Osteoblast (primary cell): ENCODE data around the gene JAK1. TPM values are rescaled to one million over a fixed set of nuclear protein-coding genes. Genes with fewer than 3 reads are reported as not detected.

Experiments used
- DNase-seq: peaks from one replicate; pipeline ENCODE4 v3.0.0; 2011; ENCODE audit warnings: low spot score, mixed read lengths; ENCODE audit not compliant: insufficient read length; ENCODE audit errors: missing footprints
- H2AFZ ChIP-seq: 2 replicates; pipeline ENCODE4 v1.6.0; 2011; ENCODE audit warnings: mild to moderate bottlenecking, low read length
- H3K27ac ChIP-seq: 2 replicates; pipeline ENCODE4 v1.5.1; 2011; ENCODE audit warnings: mild to moderate bottlenecking, low read depth, low read length, moderate library complexity
- H3K27me3 ChIP-seq: 2 replicates; pipeline ENCODE4 v1.6.0; 2012; ENCODE audit warnings: mild to moderate bottlenecking, control low read depth, inconsistent platforms, low read length, moderate library complexity; ENCODE audit not compliant: insufficient read depth
- H3K36me3 ChIP-seq: 2 replicates; pipeline ENCODE4 v1.5.1; 2011; ENCODE audit warnings: mild to moderate bottlenecking, low read length, control low read depth, moderate library complexity; ENCODE audit not compliant: insufficient read depth
- H3K4me1 ChIP-seq: 2 replicates; pipeline ENCODE4 v1.5.1; 2011; ENCODE audit warnings: mild to moderate bottlenecking, low read length, control low read depth, moderate library complexity; ENCODE audit not compliant: insufficient read depth
- H3K4me2 ChIP-seq: 2 replicates; pipeline ENCODE4 v1.6.0; 2011; ENCODE audit warnings: mild to moderate bottlenecking, low read length; ENCODE audit not compliant: insufficient read depth
- H3K4me3 ChIP-seq: fragments of 200-600 bp; sonication (generic); 3 replicates; pipeline ENCODE4 v1.5.1; 2012; ENCODE audit warnings: mild to moderate bottlenecking, low read length, inconsistent platforms; ENCODE audit not compliant: insufficient read depth
- H3K79me2 ChIP-seq: 2 replicates; pipeline ENCODE4 v1.6.0; 2012; ENCODE audit warnings: mild to moderate bottlenecking, low read length, control low read depth, inconsistent platforms; ENCODE audit not compliant: insufficient read depth
- H3K9me3 ChIP-seq: 2 replicates; pipeline ENCODE4 v1.5.1; 2011; ENCODE audit warnings: low read depth, low read length, control low read depth
- H4K20me1 ChIP-seq: 2 replicates; pipeline ENCODE4 v1.6.0; 2012; ENCODE audit warnings: mild to moderate bottlenecking, low read length, control low read depth; ENCODE audit not compliant: insufficient read depth
- total RNA-seq: library from RNA; depleted of rRNA; stranded (reverse); fragments of >200 nt; gene quantifications from 2 replicates; pipeline ENCODE4 v1.2.3, GENCODE V29; 2012
- TF ChIP-seq, protein P1 (sequence below): IDR thresholded peaks from 2 replicates; pipeline ENCODE4 v1.5.1; 2011; ENCODE audit warnings: mild to moderate bottlenecking, low read depth, low read length, moderate library complexity; ENCODE audit errors: extremely low read depth

Gene JAK1
- total RNA-seq, 1 donor: 197 TPM

DNA sequence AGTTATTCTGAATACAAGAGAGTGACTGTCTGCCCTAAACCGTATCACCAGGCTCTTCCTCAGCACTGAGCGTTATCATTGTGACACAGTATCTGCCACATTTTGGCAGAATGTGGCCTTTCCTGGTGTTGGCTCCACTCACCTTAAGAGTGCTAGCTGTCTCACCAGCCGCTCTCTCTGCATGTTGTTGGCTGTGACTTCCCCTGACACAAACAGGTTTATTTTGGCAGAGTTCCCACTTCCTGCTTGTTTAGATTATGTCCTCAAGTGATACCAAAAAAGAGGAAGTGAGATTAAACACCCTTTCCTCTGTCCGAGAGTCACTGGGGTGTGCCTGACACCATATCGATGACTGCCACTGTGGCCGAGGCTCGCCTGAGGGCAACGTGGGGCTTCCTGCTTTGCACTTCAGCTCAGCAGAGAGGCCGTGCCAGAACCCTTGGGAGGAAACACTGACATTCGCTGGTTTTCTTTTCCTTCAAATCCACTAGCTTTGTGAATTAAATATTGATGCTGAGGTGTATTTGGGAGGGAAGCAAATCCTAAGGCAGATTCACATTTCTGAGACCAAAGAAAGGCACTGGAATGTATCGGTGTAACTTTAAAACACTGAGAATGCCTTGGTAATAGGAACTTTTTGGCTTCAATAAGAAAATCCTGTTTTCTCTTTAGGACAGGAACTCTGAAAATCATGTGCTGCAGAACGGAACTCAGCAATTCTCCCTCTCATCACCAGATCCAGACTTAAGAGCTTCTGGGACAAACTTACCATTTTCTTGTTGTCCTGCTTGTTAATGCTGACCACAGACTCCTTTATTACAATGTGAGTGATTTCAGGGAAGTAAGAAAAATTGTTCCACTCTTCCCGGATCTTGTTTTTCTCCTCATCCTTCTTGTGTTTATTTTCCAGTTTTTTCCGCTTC is 102.1 kb downstream of the JAK1 start:
- Histone ChIP-seq H3K4me2 (no peak overlapping the region), H3K27ac (no peak overlapping the region), H3K27me3 (no peaks in the 10 kb centered on the region), H2AFZ (no peak overlapping the region), H4K20me1 (no peaks in the 10 kb centered on the region), H3K4me3 (no peak overlapping the region), H3K79me2 (no peaks in the 10 kb centered on the region), H3K4me1 (no peaks in the 10 kb centered on the region), H3K36me3 (peaks cover 35% of the 10 kb centered on the region), H3K9me3 (no peaks in the 10 kb centered on the region)
- TF ChIP-seq, protein P1, sequence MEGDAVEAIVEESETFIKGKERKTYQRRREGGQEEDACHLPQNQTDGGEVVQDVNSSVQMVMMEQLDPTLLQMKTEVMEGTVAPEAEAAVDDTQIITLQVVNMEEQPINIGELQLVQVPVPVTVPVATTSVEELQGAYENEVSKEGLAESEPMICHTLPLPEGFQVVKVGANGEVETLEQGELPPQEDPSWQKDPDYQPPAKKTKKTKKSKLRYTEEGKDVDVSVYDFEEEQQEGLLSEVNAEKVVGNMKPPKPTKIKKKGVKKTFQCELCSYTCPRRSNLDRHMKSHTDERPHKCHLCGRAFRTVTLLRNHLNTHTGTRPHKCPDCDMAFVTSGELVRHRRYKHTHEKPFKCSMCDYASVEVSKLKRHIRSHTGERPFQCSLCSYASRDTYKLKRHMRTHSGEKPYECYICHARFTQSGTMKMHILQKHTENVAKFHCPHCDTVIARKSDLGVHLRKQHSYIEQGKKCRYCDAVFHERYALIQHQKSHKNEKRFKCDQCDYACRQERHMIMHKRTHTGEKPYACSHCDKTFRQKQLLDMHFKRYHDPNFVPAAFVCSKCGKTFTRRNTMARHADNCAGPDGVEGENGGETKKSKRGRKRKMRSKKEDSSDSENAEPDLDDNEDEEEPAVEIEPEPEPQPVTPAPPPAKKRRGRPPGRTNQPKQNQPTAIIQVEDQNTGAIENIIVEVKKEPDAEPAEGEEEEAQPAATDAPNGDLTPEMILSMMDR: no peak
- DNase-seq: no peak

DNA sequence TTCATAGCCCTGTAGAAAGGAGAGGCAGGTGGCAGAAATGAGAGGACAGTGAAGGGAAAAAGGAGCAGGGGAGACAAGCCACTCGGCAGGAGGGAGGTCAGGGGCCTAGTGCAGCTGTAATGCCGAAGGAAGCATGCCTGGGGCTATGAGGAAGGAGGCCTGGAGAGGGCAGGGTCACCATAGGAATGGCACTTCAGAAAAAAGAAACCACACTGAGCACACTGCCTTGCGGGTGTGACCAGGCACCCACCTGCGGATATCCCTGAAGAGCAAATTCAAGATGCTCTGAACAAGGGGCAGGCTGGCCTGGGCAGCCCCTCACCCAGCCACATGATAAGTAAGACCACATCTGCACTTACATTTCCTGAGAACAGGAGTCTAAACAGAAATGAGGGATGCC is 104.7 kb downstream of the JAK1 start:
- no peak overlapping the region for H3K4me3 ChIP-seq
- TF ChIP-seq, protein P1: peak; percentile 39
- peaks cover 42% of the 10 kb centered on the region for H3K36me3 ChIP-seq
- no peak overlapping the region for H3K27ac ChIP-seq
- no peak overlapping the region for H3K4me2 ChIP-seq
- no peaks in the 10 kb centered on the region for H3K4me1 ChIP-seq
- H3K9me3 ChIP-seq: no peaks in the 10 kb centered on the region
- H4K20me1 ChIP-seq: no peaks in the 10 kb centered on the region
- H3K27me3 ChIP-seq: no peaks in the 10 kb centered on the region
- no peaks in the 10 kb centered on the region for H3K79me2 ChIP-seq
- H2AFZ ChIP-seq: no peak overlapping the region
- DNase-seq: no peak

DNA sequence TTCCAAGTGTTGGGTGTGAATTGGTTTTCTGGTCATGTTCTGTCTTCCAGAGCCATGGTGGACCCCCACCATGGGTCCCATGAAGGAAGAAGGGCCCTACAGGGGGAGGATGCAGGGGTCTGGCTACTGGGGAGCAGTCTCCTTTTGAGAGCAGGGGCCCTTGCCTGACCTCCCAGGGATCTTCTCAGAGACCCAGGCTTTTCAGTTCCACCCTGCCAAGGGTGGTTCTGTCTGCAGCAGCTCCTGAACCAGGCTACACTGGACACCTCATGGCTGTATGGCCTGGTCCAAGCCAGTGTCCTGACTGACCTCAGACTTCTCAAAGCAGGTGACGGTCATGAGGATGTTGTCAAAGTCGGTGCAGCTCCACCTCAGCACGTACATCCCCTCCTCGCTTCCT is 109.0 kb downstream of the JAK1 start:
- no peaks in the 10 kb centered on the region for H3K9me3 ChIP-seq
- no peaks in the 10 kb centered on the region for H3K79me2 ChIP-seq
- no peaks in the 10 kb centered on the region for H4K20me1 ChIP-seq
- no peaks in the 10 kb centered on the region for H3K27me3 ChIP-seq
- no peak for DNase-seq
- no peak overlapping the region for H3K4me3 ChIP-seq
- no peaks in the 10 kb centered on the region for H3K4me1 ChIP-seq
- TF ChIP-seq, protein P1: no peak
- H3K36me3 ChIP-seq: peaks cover 64% of the 10 kb centered on the region
- H3K4me2 ChIP-seq: no peak overlapping the region
- no peak overlapping the region for H3K27ac ChIP-seq
- no peak overlapping the region for H2AFZ ChIP-seq

DNA sequence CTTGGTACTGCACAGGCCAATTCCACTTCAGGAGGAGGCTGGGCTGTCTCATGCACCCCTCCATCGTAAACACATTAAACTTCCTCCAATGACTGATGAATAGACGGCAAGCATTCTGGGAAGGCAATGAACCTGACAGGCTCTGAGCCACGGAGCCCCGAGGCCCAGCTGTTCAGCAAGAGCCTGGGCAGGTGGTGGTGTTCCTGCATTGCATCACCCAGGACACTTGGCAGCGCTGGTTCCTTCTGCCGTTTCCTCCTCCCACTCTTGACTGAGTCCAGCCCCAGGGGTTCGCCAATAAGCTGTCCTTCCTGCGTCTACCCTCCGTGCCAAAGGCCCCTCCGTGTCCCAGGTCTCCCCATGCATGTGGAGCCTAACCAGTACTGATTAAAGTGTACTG is 109.8 kb downstream of the JAK1 start:
- TF ChIP-seq, protein P1: no peak
- Histone ChIP-seq H3K4me2 (no peak overlapping the region), H3K9me3 (no peaks in the 10 kb centered on the region), H4K20me1 (no peaks in the 10 kb centered on the region), H3K79me2 (no peaks in the 10 kb centered on the region), H3K27me3 (no peaks in the 10 kb centered on the region), H2AFZ (no peak overlapping the region), H3K4me1 (no peaks in the 10 kb centered on the region), H3K4me3 (no peak overlapping the region), H3K36me3 (peaks cover 64% of the 10 kb centered on the region), H3K27ac (no peak overlapping the region)
- no peak for DNase-seq
